Activated CD4-positive, alpha-beta T cell treated with anti-CD3 and anti-CD28 coated beads for 36 hours (primary cell): ENCODE measurements around the gene GPR176. TPM values are rescaled to one million over a fixed set of nuclear protein-coding genes. Genes with fewer than 3 reads are reported as not detected.

Experiments
- ATAC-seq: fragments of 200-7000 bp; cut with Tn5 transposase; one replicate; pipeline ENCODE4 v1.10.0; 2021; ENCODE audit warnings: mild to moderate bottlenecking, moderate library complexity
- CTCF ChIA-PET: fragments of 350-600 bp; sonication (Branson Sonifier 250); formaldehyde crosslinking; loops from one replicate; lab custom pipeline; 2021; ENCODE audit warnings: antibody characterized with exemption; lab: Charles Lee
- POLR2A ChIA-PET: fragments of 350-600 bp; sonication (Branson Sonifier 250); formaldehyde crosslinking; loops from one replicate; lab custom pipeline; 2021; ENCODE audit warnings: antibody characterized with exemption, inconsistent platforms; lab: Charles Lee
- DNase-seq: peaks from one replicate; pipeline ENCODE4 v3.0.0-alpha.2; 2020
- H3K27ac Mint-ChIP-seq: one replicate; pipeline ENCODE4 v1.8.0; 2021; ENCODE audit warnings: mixed read lengths
- H3K27me3 Mint-ChIP-seq: one replicate; pipeline ENCODE4 v1.8.0; 2021; ENCODE audit warnings: mixed read lengths
- H3K36me3 Mint-ChIP-seq: one replicate; pipeline ENCODE4 v1.8.0; 2021; ENCODE audit warnings: low read depth, mixed read lengths
- H3K4me1 Mint-ChIP-seq: one replicate; pipeline ENCODE4 v1.8.0; 2021; ENCODE audit warnings: mixed read lengths
- H3K4me3 Mint-ChIP-seq: one replicate; pipeline ENCODE4 v1.8.0; 2021; ENCODE audit warnings: mild to moderate bottlenecking, moderate library complexity, mixed read lengths
- H3K9me3 Mint-ChIP-seq: one replicate; pipeline ENCODE4 v1.8.0; 2021; ENCODE audit warnings: low read depth, mixed read lengths
- intact Hi-C, 2 experiments: fragments of 100-400 bp; cut with DNase I in 1 of 2; cut with micrococcal nuclease in 1 of 2; formaldehyde crosslinking; loops; one replicate each; pipeline versions ENCODE4 v1.14.2 to v1.15.1; 2022 to 2024; cut with DNase I, micrococcal nuclease
- total RNA-seq, 2 experiments: library from RNA; stranded (reverse); gene quantifications; one replicate each; pipeline ENCODE4 v1.2.3, GENCODE V29; 2021

The GPR176 gene
- total RNA-seq, 2 experiments from 2014 or later: 0.14 to 0.30 TPM

DNA sequence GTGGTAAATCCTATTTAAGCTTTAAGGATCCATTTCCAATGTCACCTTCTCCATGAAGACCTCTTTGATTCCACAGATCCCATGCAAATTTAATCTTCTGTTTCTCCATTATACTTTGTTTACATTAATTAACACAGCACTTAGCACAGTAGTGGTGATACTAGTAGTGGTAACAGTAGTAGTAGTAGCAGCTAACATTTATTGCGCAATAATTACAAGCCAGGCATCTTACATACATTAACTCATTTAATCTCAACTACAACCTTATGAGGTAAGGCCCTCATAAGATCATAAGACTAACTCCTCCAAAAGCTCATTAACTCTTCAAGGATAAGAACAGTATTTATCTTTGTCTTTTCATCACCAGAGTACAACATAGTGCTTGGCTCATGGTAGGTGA is 82.6 kb downstream of the GPR176 start:
- no peak for ATAC-seq
- no peak overlapping the region for H3K27ac Mint-ChIP-seq
- POLR2A ChIA-PET: no interaction called here
- no peaks in the 10 kb centered on the region for H3K36me3 Mint-ChIP-seq
- no peaks in the 10 kb centered on the region for H3K4me1 Mint-ChIP-seq
- no peaks in the 10 kb centered on the region for H3K9me3 Mint-ChIP-seq
- no peak for DNase-seq
- H3K27me3 Mint-ChIP-seq: peaks cover 29% of the 10 kb centered on the region
- CTCF ChIA-PET: interaction anchor here (0.7 to 1.2 kb wide), 2 partner anchors 70 to 438 kb away, joined by 3 read pairs; no protein-coding TSS in a partner anchor
- no peak overlapping the region for H3K4me3 Mint-ChIP-seq
- intact Hi-C loops: no loop called here

DNA sequence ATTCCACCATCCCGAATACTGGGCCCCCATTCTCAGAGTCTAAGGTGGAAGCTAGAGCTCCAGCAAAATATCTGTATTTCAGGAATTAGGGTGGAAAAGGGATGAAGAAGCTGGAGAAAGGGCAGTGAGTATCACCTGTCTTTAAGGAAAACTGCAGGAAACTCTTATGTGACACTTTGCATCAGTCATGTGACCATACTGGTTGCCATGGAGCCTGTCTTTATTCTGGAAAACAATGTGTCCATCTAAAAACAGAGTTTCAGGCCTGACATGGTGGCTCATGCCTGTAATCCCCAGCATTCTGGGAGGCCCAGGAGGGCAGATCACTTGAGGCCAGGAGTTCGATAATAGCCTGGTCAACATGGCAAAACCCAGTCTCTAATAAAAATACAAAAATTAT is 84.5 kb downstream of the GPR176 start:
- ChIA-PET CTCF (interaction anchor here (0.8 to 1.1 kb wide), 2 partner anchors 17 to 30 kb away, joined by 3 read pairs; no protein-coding TSS in a partner anchor), POLR2A (no interaction called here)
- Mint-ChIP-seq H3K4me3 (no peak overlapping the region), H3K4me1 (no peaks in the 10 kb centered on the region), H3K27me3 (peaks cover 35% of the 10 kb centered on the region), H3K9me3 (no peaks in the 10 kb centered on the region), H3K27ac (no peak overlapping the region), H3K36me3 (no peaks in the 10 kb centered on the region)
- intact Hi-C loops: no loop called here
- ATAC-seq (no peak), DNase-seq (no peak)

GRCh38 chr15:39834256-39834655 is 85.8 kb downstream of the GPR176 start:
- POLR2A ChIA-PET: no interaction called here

GRCh38 chr15:39833515-39833981 is 86.5 kb downstream of the GPR176 start:
- H3K4me1 Mint-ChIP-seq: no peaks in the 10 kb centered on the region
- no peak overlapping the region for H3K27ac Mint-ChIP-seq
- no peaks in the 10 kb centered on the region for H3K9me3 Mint-ChIP-seq

More at GRCh38 chr15:39834256-39834655, 85.8 kb downstream of the GPR176 start:
- intact Hi-C loops: no loop called here
- no peaks in the 10 kb centered on the region for H3K36me3 Mint-ChIP-seq
- H3K4me3 Mint-ChIP-seq: no peak overlapping the region
- H3K4me1 Mint-ChIP-seq: no peaks in the 10 kb centered on the region
- peaks cover 33% of the 10 kb centered on the region for H3K27me3 Mint-ChIP-seq
- DNase-seq (no peak), ATAC-seq (no peak)
- CTCF ChIA-PET: interaction anchor here (0.6 to 0.8 kb wide), 5 partner anchors 35 to 150 kb away, joined by 3 to 4 read pairs (median 3); no protein-coding TSS in a partner anchor
- H3K27ac Mint-ChIP-seq: no peak overlapping the region
- no peaks in the 10 kb centered on the region for H3K9me3 Mint-ChIP-seq

DNA sequence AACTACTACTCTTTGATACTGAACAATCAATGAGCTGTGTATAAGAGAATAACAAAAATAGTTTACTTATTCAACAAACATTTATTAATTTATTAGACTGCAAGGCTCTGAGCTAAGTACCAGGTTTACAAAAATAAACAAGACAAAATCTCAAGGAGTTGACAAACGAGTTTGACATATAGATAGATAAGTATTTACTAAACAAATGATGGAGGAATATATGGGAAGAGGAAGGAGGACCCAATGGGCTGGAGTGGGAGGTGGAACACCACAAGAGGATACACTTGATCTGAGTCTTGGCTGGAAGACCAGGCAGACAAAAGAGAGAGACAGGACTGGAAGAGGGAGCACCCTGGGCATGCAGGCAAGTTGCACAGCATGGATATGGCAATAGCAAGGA is 89.9 kb downstream of the GPR176 start:
- H3K4me3 Mint-ChIP-seq: no peak overlapping the region
- intact Hi-C loops: no loop called here
- H3K36me3 Mint-ChIP-seq: no peaks in the 10 kb centered on the region
- ATAC-seq (no peak), DNase-seq (no peak)
- CTCF ChIA-PET: interaction anchor here (1.3 kb wide), 1 partner anchor 8 kb away, joined by 4 read pairs; no protein-coding TSS in a partner anchor
- POLR2A ChIA-PET: no interaction called here
- H3K9me3 Mint-ChIP-seq: no peaks in the 10 kb centered on the region
- no peak overlapping the region for H3K27ac Mint-ChIP-seq
- H3K4me1 Mint-ChIP-seq: no peaks in the 10 kb centered on the region
- H3K27me3 Mint-ChIP-seq: peaks cover 30% of the 10 kb centered on the region

More at GRCh38 chr15:39833515-39833981, 86.5 kb downstream of the GPR176 start:
- Mint-ChIP-seq H3K27me3 (peaks cover 28% of the 10 kb centered on the region), H3K4me3 (no peak overlapping the region), H3K36me3 (no peaks in the 10 kb centered on the region)
- POLR2A ChIA-PET: no interaction called here
- DNase-seq (no peak), ATAC-seq (no peak)
- CTCF ChIA-PET: interaction anchor here (0.5 to 0.8 kb wide), 4 partner anchors 10 to 150 kb away, joined by 3 to 5 read pairs (median 4); no protein-coding TSS in a partner anchor
- intact Hi-C loops: no loop called here

DNA sequence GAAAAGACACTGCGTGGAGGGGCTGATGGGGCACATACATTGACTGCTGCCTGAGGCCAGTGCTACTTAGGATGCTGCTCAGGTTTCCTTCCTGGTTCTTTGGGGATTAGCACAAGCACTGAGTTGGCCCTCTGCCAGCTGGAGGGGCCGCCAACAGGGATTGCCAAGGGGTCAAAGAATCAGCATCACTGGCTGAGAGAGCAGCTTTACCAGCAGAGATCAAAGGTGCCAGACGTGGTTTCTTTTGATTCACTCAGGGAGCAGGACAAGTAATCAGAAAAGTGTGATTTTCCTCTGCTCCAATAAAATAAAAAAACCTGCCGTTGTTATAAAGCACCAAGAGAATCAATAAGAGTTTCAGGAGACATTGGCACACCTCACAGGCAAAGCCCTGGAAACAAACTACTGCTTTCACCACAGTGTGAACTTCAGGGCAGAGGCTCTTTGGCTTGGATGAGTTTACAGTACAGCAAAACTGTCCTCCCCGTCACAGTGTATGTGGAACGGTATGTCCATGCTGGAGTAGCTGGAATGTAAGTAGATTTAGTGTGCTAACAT is 91.6 kb downstream of the GPR176 start:
- Mint-ChIP-seq H3K27ac (no peak overlapping the region), H3K4me3 (no peak overlapping the region)
- POLR2A ChIA-PET: interaction anchor here (0.7 kb wide), 1 partner anchor 230 kb away, joined by 3 read pairs; no protein-coding TSS in a partner anchor

GRCh38 chr15:39826975-39827374 is 93.1 kb downstream of the GPR176 start:
- no peak for DNase-seq
- intact Hi-C loops: no loop called here
- Mint-ChIP-seq H3K4me3 (no peak overlapping the region), H3K36me3 (no peaks in the 10 kb centered on the region), H3K27me3 (peaks cover 20% of the 10 kb centered on the region), H3K27ac (no peak overlapping the region), H3K4me1 (no peaks in the 10 kb centered on the region), H3K9me3 (no peaks in the 10 kb centered on the region)
- ChIA-PET POLR2A (no interaction called here), CTCF (interaction anchor here (0.7 kb wide), 1 partner anchor 245 kb away, joined by 4 read pairs; no protein-coding TSS in a partner anchor)
- no peak for ATAC-seq

More for the DNA sequence above, 91.6 kb downstream of the GPR176 start:
- no peaks in the 10 kb centered on the region for H3K36me3 Mint-ChIP-seq
- intact Hi-C loops: no loop called here
- H3K9me3 Mint-ChIP-seq: no peaks in the 10 kb centered on the region
- CTCF ChIA-PET: interaction anchor here (1.9 kb wide), 1 partner anchor 10 kb away, joined by 6 read pairs; no protein-coding TSS in a partner anchor
- H3K27me3 Mint-ChIP-seq: peaks cover 28% of the 10 kb centered on the region
- DNase-seq: no peak
- no peak for ATAC-seq
- no peaks in the 10 kb centered on the region for H3K4me1 Mint-ChIP-seq

DNA sequence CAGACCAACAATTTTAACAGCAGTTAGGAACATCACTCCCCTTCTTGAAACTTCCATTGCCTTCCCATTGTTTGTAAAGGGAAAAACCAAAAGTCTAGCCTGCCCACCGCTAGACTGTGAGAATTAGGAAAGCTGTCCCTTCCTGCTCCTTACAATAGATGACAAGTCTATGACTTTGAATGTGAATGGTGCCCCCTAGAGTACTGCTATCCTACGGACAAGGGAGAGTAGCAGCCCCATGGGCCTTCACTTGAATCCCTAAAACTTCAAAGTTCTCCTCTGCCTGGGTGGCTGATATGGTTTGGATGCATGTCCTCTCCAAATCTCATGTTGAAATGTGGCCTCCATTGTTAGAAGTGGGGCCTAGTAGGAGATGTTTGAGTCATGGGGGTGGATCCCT is 96.4 kb downstream of the GPR176 start:
- ChIA-PET CTCF (interaction anchor here (0.6 to 1.2 kb wide), 3 partner anchors 10 to 244 kb away, joined by 3 to 5 read pairs (median 4); no protein-coding TSS in a partner anchor), POLR2A (no interaction called here)
- no peaks in the 10 kb centered on the region for H3K9me3 Mint-ChIP-seq
- no peak for ATAC-seq
- intact Hi-C loops: no loop called here
- H3K27me3 Mint-ChIP-seq: peaks cover 9% of the 10 kb centered on the region
- no peaks in the 10 kb centered on the region for H3K36me3 Mint-ChIP-seq
- no peak overlapping the region for H3K4me3 Mint-ChIP-seq
- H3K4me1 Mint-ChIP-seq: no peaks in the 10 kb centered on the region
- H3K27ac Mint-ChIP-seq: no peak overlapping the region
- DNase-seq: no peak

- Mint-ChIP-seq H3K4me1 (no peaks in the 10 kb centered on the region), H3K9me3 (no peaks in the 10 kb centered on the region), H3K27ac (no peak overlapping the region), H3K27me3 (peaks cover 2% of the 10 kb centered on the region), H3K36me3 (no peaks in the 10 kb centered on the region), H3K4me3 (no peak overlapping the region)
- intact Hi-C loops: no loop called here
- ChIA-PET POLR2A (no interaction called here), CTCF (interaction anchor here (0.6 kb wide), 1 partner anchor 72 kb away, joined by 3 read pairs; no protein-coding TSS in a partner anchor)
- no peak for ATAC-seq
- no peak for DNase-seq
These were observed 99.9 kb downstream of the GPR176 start for GRCh38 chr15:39820050-39820602.

DNA sequence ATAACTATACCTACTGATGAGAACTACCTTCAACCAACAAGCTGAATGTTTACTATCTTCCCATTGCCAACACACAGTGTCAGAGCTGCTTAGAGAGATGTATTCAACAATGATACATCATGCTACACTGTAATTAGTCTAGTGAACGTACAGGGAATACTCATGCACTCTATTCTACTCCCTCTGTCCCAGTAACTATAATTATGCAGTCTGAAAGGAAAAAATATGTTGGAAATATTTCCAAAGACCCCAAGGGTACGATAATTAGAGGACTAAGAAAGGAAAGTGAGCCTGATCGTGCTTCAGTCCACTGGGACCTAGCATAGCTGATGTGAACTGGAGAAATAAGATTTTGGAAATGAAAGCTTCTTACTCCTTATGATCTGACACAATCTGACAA is 100.5 kb downstream of the GPR176 start:
- ATAC-seq (no peak), DNase-seq (no peak)
- Mint-ChIP-seq H3K27ac (no peak overlapping the region), H3K36me3 (no peaks in the 10 kb centered on the region), H3K27me3 (peaks cover 4% of the 10 kb centered on the region), H3K4me1 (no peaks in the 10 kb centered on the region), H3K4me3 (no peak overlapping the region), H3K9me3 (no peaks in the 10 kb centered on the region)
- intact Hi-C loops: no loop called here
- CTCF ChIA-PET: no interaction called here
- POLR2A ChIA-PET: no interaction called here

DNA sequence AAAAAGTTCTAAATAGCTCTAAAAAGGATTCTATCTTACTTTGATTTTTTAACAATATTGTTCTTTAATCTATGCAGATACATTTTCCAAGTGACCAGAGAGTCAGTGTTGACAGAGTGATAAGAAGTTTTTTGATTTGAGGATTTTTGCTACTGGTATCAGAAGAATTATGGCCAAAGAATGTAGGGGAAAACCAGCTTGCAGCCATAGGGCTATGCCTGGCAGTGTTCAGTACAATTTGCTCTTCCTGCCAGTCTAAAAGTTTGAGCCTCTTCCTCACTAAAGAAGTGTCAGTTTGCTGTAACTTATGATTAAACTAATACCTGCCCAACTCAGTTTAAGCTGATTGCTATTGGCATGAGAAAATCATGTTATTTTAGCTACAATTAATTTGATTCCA is 102.2 kb downstream of the GPR176 start:
- H3K4me1 Mint-ChIP-seq: no peaks in the 10 kb centered on the region
- no peaks in the 10 kb centered on the region for H3K36me3 Mint-ChIP-seq
- H3K4me3 Mint-ChIP-seq: no peak overlapping the region
- H3K9me3 Mint-ChIP-seq: no peaks in the 10 kb centered on the region
- no peak for DNase-seq
- intact Hi-C loops: no loop called here
- CTCF ChIA-PET: interaction anchor here (1.1 to 2.2 kb wide), 3 partner anchors 11 to 72 kb away, joined by 3 to 6 read pairs (median 3); no protein-coding TSS in a partner anchor
- no peak for ATAC-seq
- peaks cover 2% of the 10 kb centered on the region for H3K27me3 Mint-ChIP-seq
- no peak overlapping the region for H3K27ac Mint-ChIP-seq
- POLR2A ChIA-PET: no interaction called here
